ENCODE data around the gene SLC39A12. TPM values are rescaled to one million over a fixed set of nuclear protein-coding genes. Genes with fewer than 3 reads are reported as not detected.

The SLC39A12 gene
- total RNA-seq, 1 donor from 2014 or later: not detected

GRCh38 chr10:17961551-17962422 is 10.1 kb downstream of the SLC39A12 start:
- intact Hi-C loops (cut with micrococcal nuclease): no loop called here

GRCh38 chr10:17963431-17963830 is 11.7 kb downstream of the SLC39A12 start:
- intact Hi-C loops (cut with micrococcal nuclease): no loop called here

- intact Hi-C loops (cut with micrococcal nuclease): no loop called here
Measured at GRCh38 chr10:17965649-17966235, 14.0 kb downstream of the SLC39A12 start.

GRCh38 chr10:17974505-17974904 is 22.8 kb downstream of the SLC39A12 start:
- intact Hi-C loops (cut with micrococcal nuclease): no loop called here

GRCh38 chr10:17980846-17981565 is 29.3 kb downstream of the SLC39A12 start:
- intact Hi-C loops (cut with micrococcal nuclease): no loop called here

- intact Hi-C loops (cut with micrococcal nuclease): no loop called here
Measured at GRCh38 chr10:17981766-17982380, 30.2 kb downstream of the SLC39A12 start.

GRCh38 chr10:17984056-17984455 is 32.3 kb downstream of the SLC39A12 start:
- intact Hi-C loops (cut with micrococcal nuclease): no loop called here

GRCh38 chr10:17984563-17984962 is 32.8 kb downstream of the SLC39A12 start:
- intact Hi-C loops (cut with micrococcal nuclease): no loop called here

- intact Hi-C loops (cut with micrococcal nuclease): no loop called here
Measured at GRCh38 chr10:17989908-17990767, 38.4 kb downstream of the SLC39A12 start.

GRCh38 chr10:17992266-17992665 is 40.5 kb downstream of the SLC39A12 start:
- intact Hi-C loops (cut with micrococcal nuclease): no loop called here

- intact Hi-C loops (cut with micrococcal nuclease): no loop called here
Measured at GRCh38 chr10:17993361-17993760, 41.6 kb downstream of the SLC39A12 start.

- intact Hi-C loops (cut with micrococcal nuclease): no loop called here
Measured at GRCh38 chr10:18000601-18001000, 48.9 kb downstream of the SLC39A12 start.

- intact Hi-C loops (cut with micrococcal nuclease): no loop called here
Measured at GRCh38 chr10:18005445-18005780, 53.7 kb downstream of the SLC39A12 start.

GRCh38 chr10:18005781-18006456 is 54.2 kb downstream of the SLC39A12 start:
- intact Hi-C loops (cut with micrococcal nuclease): no loop called here

- intact Hi-C loops (cut with micrococcal nuclease): no loop called here
Measured at GRCh38 chr10:18008986-18009385, 57.3 kb downstream of the SLC39A12 start.

GRCh38 chr10:18010050-18010449 is 58.3 kb downstream of the SLC39A12 start:
- intact Hi-C loops (cut with micrococcal nuclease): no loop called here

- intact Hi-C loops (cut with micrococcal nuclease): no loop called here
Measured at GRCh38 chr10:18020523-18020922, 68.8 kb downstream of the SLC39A12 start.

GRCh38 chr10:18021725-18022480 is 70.2 kb downstream of the SLC39A12 start:
- intact Hi-C loops (cut with micrococcal nuclease): no loop called here

GRCh38 chr10:18043148-18044006 is 91.7 kb downstream of the SLC39A12 start:
- intact Hi-C loops (cut with micrococcal nuclease): no loop called here

Data from T-helper 1 cell treated with Interleukin-12 subunit alpha and Interleukin-12 subunit beta and Interleukin-4 antibody, amounts not matched to agents 30 ng/mL and 1 ng/mL, for 36 hours (primary cell).